NB4 (cell line): Measurements from ENCODE around the gene CHM.

ENCODE experiments used
- DNase-seq: peaks from one replicate; pipeline ENCODE4 v3.0.0; 2010; ENCODE audit warnings: low read depth
- H3K4me3 ChIP-seq: one replicate; pipeline ENCODE4 v1.5.1; 2011; ENCODE audit warnings: mild to moderate bottlenecking, low read depth, low read length, moderate library complexity
- MAX ChIP-seq: IDR thresholded peaks from 2 replicates; pipeline ENCODE4 v1.6.1; 2011; ENCODE audit warnings: low read depth, low read length
- MYC ChIP-seq: IDR thresholded peaks from 2 replicates; pipeline ENCODE4 v1.6.1; 2011; ENCODE audit warnings: low read depth, low read length
- POLR2A ChIP-seq: IDR thresholded peaks from 2 replicates; pipeline ENCODE4 v1.6.1; 2011; ENCODE audit warnings: mild to moderate bottlenecking; ENCODE audit not compliant: insufficient read length; ENCODE audit errors: extremely low read depth
- TF ChIP-seq, protein P1 (sequence below): IDR thresholded peaks from one replicate; pipeline ENCODE4 v1.5.1; 2012; ENCODE audit warnings: low read depth, low read length

The CHM gene

DNA sequence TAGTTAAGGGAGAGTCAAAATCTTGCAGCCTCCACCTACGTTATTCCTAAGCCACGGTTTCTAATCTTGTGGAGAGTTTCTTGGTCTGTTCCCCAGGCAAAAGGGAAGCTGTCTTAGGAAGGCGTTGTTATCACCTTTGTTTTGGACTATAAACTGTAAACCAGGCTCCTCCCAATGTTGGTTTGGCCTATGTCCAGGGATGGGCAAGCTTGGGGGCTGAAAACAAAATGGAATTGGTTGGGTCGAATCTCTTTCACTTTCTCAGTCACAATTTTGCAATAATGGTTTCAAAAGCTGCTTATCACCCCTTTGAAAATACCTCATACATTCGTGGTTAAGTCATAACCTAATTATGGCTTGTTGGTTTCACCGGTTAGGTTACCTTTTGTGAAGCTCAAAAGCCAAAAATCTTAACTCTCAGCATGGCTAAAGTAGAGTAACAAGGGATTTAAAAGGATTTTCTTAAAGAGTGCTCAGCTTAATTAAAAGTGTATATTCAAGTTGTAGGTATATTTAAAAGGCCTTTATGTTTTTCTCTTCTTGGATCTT lies 232.1 kb downstream of the CHM start:
- no peak overlapping the region for H3K4me3 ChIP-seq
- TF ChIP-seq, protein P1, sequence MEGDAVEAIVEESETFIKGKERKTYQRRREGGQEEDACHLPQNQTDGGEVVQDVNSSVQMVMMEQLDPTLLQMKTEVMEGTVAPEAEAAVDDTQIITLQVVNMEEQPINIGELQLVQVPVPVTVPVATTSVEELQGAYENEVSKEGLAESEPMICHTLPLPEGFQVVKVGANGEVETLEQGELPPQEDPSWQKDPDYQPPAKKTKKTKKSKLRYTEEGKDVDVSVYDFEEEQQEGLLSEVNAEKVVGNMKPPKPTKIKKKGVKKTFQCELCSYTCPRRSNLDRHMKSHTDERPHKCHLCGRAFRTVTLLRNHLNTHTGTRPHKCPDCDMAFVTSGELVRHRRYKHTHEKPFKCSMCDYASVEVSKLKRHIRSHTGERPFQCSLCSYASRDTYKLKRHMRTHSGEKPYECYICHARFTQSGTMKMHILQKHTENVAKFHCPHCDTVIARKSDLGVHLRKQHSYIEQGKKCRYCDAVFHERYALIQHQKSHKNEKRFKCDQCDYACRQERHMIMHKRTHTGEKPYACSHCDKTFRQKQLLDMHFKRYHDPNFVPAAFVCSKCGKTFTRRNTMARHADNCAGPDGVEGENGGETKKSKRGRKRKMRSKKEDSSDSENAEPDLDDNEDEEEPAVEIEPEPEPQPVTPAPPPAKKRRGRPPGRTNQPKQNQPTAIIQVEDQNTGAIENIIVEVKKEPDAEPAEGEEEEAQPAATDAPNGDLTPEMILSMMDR: no peak
- TF ChIP-seq MYC (no peak), POLR2A (no peak), MAX (no peak)
- no peak for DNase-seq
